Measurements from ENCODE around the gene PTPN18.
"Not testable (repeated sequence)": the region's sequence is repeated elsewhere in the genome, so short reads cannot be mapped to it uniquely, and the experiment has no call there.

Gene PTPN18

DNA sequence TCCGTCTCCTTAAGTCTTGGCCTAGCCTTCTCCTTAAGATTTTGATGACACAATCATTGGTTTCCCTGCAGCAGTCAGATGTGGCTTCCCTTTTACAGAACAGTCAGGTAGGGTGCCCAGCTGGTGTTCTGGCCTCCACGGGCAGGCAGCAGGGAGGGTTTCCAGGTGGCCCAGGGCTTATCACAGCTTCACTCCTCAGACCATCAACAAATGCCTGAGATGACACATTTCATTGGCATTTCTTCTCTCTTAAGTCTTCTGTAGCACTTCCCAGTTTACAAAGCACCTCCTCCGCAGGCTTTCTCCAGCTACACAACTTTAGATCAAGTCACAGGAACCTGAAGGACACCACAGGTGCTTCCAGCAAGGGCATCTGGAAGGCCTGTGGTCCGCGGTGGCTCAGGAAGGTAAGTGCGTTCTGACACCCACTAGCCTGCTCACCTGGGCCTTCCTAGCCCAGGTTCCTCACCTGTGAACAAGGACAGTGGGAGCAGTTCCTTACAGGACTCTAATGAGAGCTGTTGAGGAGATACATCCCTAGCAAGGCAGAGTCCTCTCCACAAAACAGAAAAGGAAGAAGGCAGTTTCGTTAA lies 37.6 kb downstream of the PTPN18 start:
- Histone ChIP-seq H3K4me3 (ENCODE audit: low read length in 2 of 2) (no peak overlapping the region), H3K27ac (ENCODE audit: low read length) (no peak overlapping the region), H3K9me3 (ENCODE audit: control insufficient read depth in 2 of 2, low read length in 2 of 2) (no peaks in the 10 kb centered on the region), H3K4me1 (ENCODE audit: control insufficient read depth, insufficient read depth, low read length) (peaks cover 11% of the 10 kb centered on the region), H3K27me3 (ENCODE audit: control insufficient read depth in 1 of 2, insufficient read depth in 2 of 2, low read length in 2 of 2) (no peaks in the 10 kb centered on the region), H3K9ac (ENCODE audit: low read length in 2 of 2) (no peak overlapping the region), H3K36me3 (ENCODE audit: control insufficient read depth in 2 of 2, insufficient read depth in 2 of 2, low read length in 2 of 2) (no peaks in the 10 kb centered on the region)

DNA sequence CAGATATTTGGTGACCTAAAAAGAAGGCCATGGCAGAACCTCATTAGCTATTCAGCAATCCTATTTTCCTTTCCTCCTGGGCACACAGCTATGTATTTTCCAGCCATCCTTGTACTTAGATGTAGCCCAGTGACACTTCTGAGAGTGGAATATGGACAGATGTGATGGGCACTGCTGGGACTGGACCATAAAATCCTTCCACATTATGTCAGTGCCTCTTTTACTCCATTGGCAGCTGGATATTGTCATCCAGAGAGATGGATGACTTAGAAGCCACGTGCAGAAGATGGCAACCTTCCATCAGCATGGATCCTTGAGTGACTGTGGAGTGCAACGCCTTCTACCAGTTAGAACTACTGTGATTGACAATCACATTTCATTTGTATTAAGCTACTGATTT lies 50.4 kb downstream of the PTPN18 start:
- H3K27me3 ChIP-seq (ENCODE audit: control insufficient read depth in 1 of 2, insufficient read depth in 2 of 2, low read length in 2 of 2); H3K27ac ChIP-seq (ENCODE audit: low read length); H3K9me3 ChIP-seq (ENCODE audit: control insufficient read depth in 2 of 2, low read length in 2 of 2); H3K4me3 ChIP-seq (ENCODE audit: low read length in 2 of 2); H3K9ac ChIP-seq (ENCODE audit: low read length in 2 of 2); H3K36me3 ChIP-seq (ENCODE audit: control insufficient read depth in 2 of 2, insufficient read depth in 2 of 2, low read length in 2 of 2); H3K4me1 ChIP-seq (ENCODE audit: control insufficient read depth, insufficient read depth, low read length): not testable (repeated sequence)

DNA sequence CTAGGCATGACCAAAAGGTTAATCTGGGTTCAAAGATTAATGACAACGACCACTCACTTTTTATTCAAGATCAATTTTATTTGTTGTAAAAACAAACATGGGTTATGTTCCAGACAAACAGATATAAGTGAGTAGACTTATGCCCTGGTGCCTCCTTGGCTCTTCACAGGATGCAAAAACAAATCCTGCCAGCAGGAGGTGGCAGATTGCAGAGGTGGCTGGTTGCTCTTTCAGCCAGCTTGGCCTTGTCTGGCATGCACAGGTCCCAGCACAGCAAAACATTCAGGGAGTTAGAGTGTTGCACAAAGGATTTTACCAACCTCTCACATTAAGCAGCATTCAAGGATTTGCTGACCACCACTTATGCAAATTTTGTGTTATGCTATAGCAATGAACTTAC lies 60.8 kb downstream of the PTPN18 start:
- not testable (repeated sequence) for H3K36me3 ChIP-seq (ENCODE audit: control insufficient read depth in 2 of 2, insufficient read depth in 2 of 2, low read length in 2 of 2); H3K4me3 ChIP-seq (ENCODE audit: low read length in 2 of 2); H3K27me3 ChIP-seq (ENCODE audit: control insufficient read depth in 1 of 2, insufficient read depth in 2 of 2, low read length in 2 of 2); H3K9me3 ChIP-seq (ENCODE audit: control insufficient read depth in 2 of 2, low read length in 2 of 2); H3K9ac ChIP-seq (ENCODE audit: low read length in 2 of 2); H3K27ac ChIP-seq (ENCODE audit: low read length); H3K4me1 ChIP-seq (ENCODE audit: control insufficient read depth, insufficient read depth, low read length)

DNA sequence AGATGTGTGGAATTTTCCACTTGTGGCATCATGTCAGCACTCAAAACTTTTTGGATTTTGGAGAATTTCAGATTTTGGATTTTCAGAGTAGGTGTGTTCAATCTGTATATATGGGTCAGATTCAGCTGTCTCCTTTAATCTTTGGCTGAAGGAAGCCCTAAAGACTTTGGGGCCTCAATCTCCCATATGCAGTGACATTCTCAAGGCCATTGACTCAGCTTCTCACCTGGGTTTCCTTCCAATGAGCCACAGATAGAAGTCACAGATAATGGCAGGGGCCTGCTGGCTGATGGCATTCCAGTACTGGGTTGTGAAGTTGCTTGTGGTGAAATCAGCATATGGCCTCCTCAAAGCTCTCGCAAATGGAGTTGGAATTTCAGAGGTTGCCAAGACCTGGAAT lies 63.0 kb downstream of the PTPN18 start:
- not testable (repeated sequence) for H3K27ac ChIP-seq (ENCODE audit: low read length); H3K9me3 ChIP-seq (ENCODE audit: control insufficient read depth in 2 of 2, low read length in 2 of 2); H3K4me1 ChIP-seq (ENCODE audit: control insufficient read depth, insufficient read depth, low read length); H3K36me3 ChIP-seq (ENCODE audit: control insufficient read depth in 2 of 2, insufficient read depth in 2 of 2, low read length in 2 of 2); H3K4me3 ChIP-seq (ENCODE audit: low read length in 2 of 2); H3K9ac ChIP-seq (ENCODE audit: low read length in 2 of 2); H3K27me3 ChIP-seq (ENCODE audit: control insufficient read depth in 1 of 2, insufficient read depth in 2 of 2, low read length in 2 of 2)
